ENCODE results near the gene RAB11FIP4.

GRCh38 chr17:31373150-31374093 is 18.1 kb upstream of the RAB11FIP4 start:
- peak in 1 of 2 donors; percentile 45 for TF ChIP-seq CTCF (IDR thresholded peaks at IDR 0.05)
- no peak for TF ChIP-seq EP300 (IDR thresholded peaks at IDR 0.05)
- TF ChIP-seq POLR2AphosphoS5 (IDR thresholded peaks at IDR 0.05): no peak

Data from suprapubic skin (tissue), 4 donors.